GM20000 (cell line): ENCODE results near the gene ADGRL1.
A peak's percentile ranks its signal among the peaks of the same experiment; 100 is the strongest.

Source experiments
- DNase-seq: peaks from one replicate; pipeline ENCODE4 v3.0.0; 2012; ENCODE audit warnings: low spot score
- CTCF ChIP-seq: IDR thresholded peaks from 2 replicates; pipeline ENCODE4 v1.5.1; 2012; ENCODE audit warnings: mild to moderate bottlenecking, control low read depth; ENCODE audit errors: extremely low read depth, missing control alignments

ADGRL1 gene

GRCh38 chr19:14145381-14145780, 60.6 kb downstream of the ADGRL1 start:
- TF ChIP-seq CTCF = no peak
- no peak for DNase-seq

DNA sequence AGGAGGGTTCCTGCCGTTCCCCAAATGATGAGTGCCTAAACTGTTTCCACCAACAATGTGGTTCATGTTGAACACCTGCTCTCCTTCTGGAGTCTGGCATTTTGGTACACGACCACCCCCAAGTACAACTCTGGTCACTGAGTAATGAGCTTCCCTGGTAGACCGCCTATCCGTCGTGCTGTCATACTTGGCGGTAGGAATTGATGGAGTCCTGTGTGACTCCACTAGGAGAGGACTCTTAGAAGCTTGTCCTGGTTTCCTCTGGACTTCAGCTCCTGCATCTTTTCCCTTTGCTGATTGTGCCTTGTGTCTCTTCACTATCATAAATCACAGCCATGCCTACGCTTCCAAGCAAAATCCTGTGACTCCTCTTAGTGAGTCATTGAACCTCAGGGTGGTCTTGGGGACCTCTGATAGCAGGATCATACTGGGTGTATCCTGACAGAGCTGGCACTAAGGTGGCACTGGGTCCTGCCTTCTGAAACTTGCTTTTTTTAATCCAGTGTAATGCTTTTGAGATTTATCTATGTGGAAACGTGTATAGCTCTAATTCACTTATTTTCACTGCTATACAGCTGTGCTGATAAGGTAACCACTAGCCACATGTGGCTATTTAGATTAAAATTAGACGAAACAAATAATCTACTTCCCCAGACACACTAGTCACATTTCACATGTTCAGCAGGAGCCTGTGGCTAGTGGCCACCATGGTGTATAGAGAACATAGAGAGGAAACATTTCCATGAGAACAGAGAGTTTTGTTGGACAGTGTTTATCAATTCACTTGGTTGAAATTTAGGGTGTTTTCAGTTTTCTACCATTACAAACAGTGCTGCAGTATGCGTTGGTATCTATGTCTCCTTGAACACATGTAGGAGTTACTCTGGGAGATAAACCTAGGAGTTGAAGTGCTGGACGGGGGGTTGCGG, 63.4 kb downstream of the ADGRL1 start:
- no peak for DNase-seq

GRCh38 chr19:14141041-14141440, 64.9 kb downstream of the ADGRL1 start:
- no peak for TF ChIP-seq CTCF
- no peak for DNase-seq

More for the DNA sequence above, 63.4 kb downstream of the ADGRL1 start:
- no peak for TF ChIP-seq CTCF

- no peak for TF ChIP-seq CTCF
Observed at GRCh38 chr19:14139944-14140343, 66.0 kb downstream of the ADGRL1 start.

GRCh38 chr19:14138576-14139265, 67.2 kb downstream of the ADGRL1 start:
- no peak for DNase-seq
- no peak for TF ChIP-seq CTCF

More at GRCh38 chr19:14139944-14140343, 66.0 kb downstream of the ADGRL1 start:
- no peak for DNase-seq

- DNase-seq = peak; percentile 98
- TF ChIP-seq CTCF = peak; percentile 80
Observed at GRCh38 chr19:14136509-14137281, 69.3 kb downstream of the ADGRL1 start, which contains the start of gene ASF1B. ASF1B (minus strand) TSS chr19:14136589; CDS start chr19:14136456, 133 bp downstream.
